Measurements from ENCODE around the gene PARD6G. TPM values are rescaled to one million over a fixed set of nuclear protein-coding genes. Genes with fewer than 3 reads are reported as not detected.

Gene PARD6G
- total and polyA plus RNA-seq, 9 of the 15 experiments (the other 6 are each of a cell fraction or from before 2014, with no cell fraction given), result 0.03 to 1.2 (median 0.26) TPM

- TF ChIP-seq ZNF280B (CRISPR knock-in tag; IDR thresholded peaks at IDR 0.05) (no peak), ARHGAP35 (IDR thresholded peaks at IDR 0.05; ENCODE audit: partially characterized antibody) (no peak), BRF1 (IDR thresholded peaks at IDR 0.05; ENCODE audit: borderline replicate concordance, extremely low read depth, insufficient read length) (no peak), TARDBP (IDR thresholded peaks at IDR 0.05) (no peak)
Measured at GRCh38 chr18:80183273-80184050, 63.9 kb downstream of the PARD6G start (continued).

GRCh38 chr18:80182855-80183254 is 64.5 kb downstream of the PARD6G start:
- POLR2A ChIA-PET, result interaction anchor here (0.7 to 0.9 kb wide), 2 partner anchors 10 to 27 kb away, joined by 3 read pairs; no protein-coding TSS in a partner anchor
- BruUV-seq (replicated peaks), result no TSS peak
- no peak for FAIRE-seq
- TF ChIP-seq TGIF2 (CRISPR knock-in tag; IDR thresholded peaks at IDR 0.05) (no peak), ETS2 (tag; IDR thresholded peaks at IDR 0.05; ENCODE audit: borderline replicate concordance, poor library complexity, severe bottlenecking) (no peak), RBM39 (optimal IDR thresholded peaks at IDR 0.05; ENCODE audit: low read depth, low read length) (no peak), MLX (CRISPR knock-in tag; conservative IDR thresholded peaks at IDR 0.05) (no peak), DLX4 (CRISPR knock-in tag; IDR thresholded peaks at IDR 0.05) (no peak), CBFA2T3 (IDR thresholded peaks at IDR 0.05) (no peak), BACH1 (tag; IDR thresholded peaks at IDR 0.05) (no peak), SUPT5H (IDR thresholded peaks at IDR 0.05) (no peak), PATZ1 (CRISPR knock-in tag; IDR thresholded peaks at IDR 0.05; ENCODE audit: borderline replicate concordance) (no peak)

More at GRCh38 chr18:80182855-80183254, 64.5 kb downstream of the PARD6G start:
- CTCF ChIA-PET (ENCODE audit: low intra/inter-chr PET ratio), result no interaction called here
- ATAC-seq (no peak), DNase-seq (ENCODE audit: extremely low read depth in 1 of 4, low spot score in 3 of 4) (no peak)
- 3% methylated on average over 9 of the region's 9 CpGs for WGBS (ENCODE audit: insufficient coverage, low coverage, missing lambda C conversion rate)
- Histone ChIP-seq H3K4me3 (no peak overlapping the region), H3K36me3 (ENCODE audit: control insufficient read depth, insufficient read depth, low read length) (no peaks in the 10 kb centered on the region), H3K9me1 (ENCODE audit: control insufficient read depth, insufficient read depth, low read length) (no peaks in the 10 kb centered on the region), H2AFZ (ENCODE audit: low read depth, low read length) (no peak overlapping the region), H3K4me2 (ENCODE audit: insufficient read depth, low read length) (no peak overlapping the region), H3K9ac (ENCODE audit: insufficient read depth in 1 of 2, low read depth in 2 of 2, low read length in 2 of 2) (no peak overlapping the region), H3K79me2 (ENCODE audit: control insufficient read depth, insufficient read depth, low read length) (no peaks in the 10 kb centered on the region), H3K27me3 (ENCODE audit: control insufficient read depth in 2 of 2, insufficient read depth in 2 of 2, low read length in 2 of 2) (peaks cover 18 to 82% of the 10 kb centered on the region in 2 experiments; a peak in 4 of 5 replicates), H4K20me1 (replicated peaks; ENCODE audit: control insufficient read depth, insufficient read depth, low read length) (0 out of 2 replicates have a peak, but pooled peaks cover 3% of the 10 kb centered on the region), H3K4me1 (replicated peaks in 1 of 2; ENCODE audit: control insufficient read depth in 2 of 2, insufficient read depth in 2 of 2, low read length in 2 of 2) (no peaks in the 10 kb centered on the region), H3K27ac (ENCODE audit: extremely low read depth, low read depth, low read length) (no peak overlapping the region), H3K9me3 (replicated peaks; ENCODE audit: control insufficient read depth, insufficient read depth, low read depth, low read length) (no peaks in the 10 kb centered on the region)
- in situ Hi-C loops (cut with MboI) (no loop called here), intact Hi-C loops (cut with micrococcal nuclease) (no loop called here)
